SU-DHL-6 (cell line): ENCODE results near the gene FABP3.
A peak's percentile ranks its signal among the peaks of the same experiment; 100 is the strongest.

Experiments
- H2AFZ ChIP-seq: fragments of 200-600 bp; sonication (generic); 2 replicates; pipeline ENCODE4 v1.6.1; 2014; ENCODE audit warnings: low read depth, mild to moderate bottlenecking, moderate library complexity, mixed read lengths, antibody characterized with exemption, low read length; ENCODE audit not compliant: severe bottlenecking
- H3F3A ChIP-seq: fragments of 200-600 bp; shearing (Covaris generic); 2 replicates; pipeline ENCODE4 v1.6.0; 2016; ENCODE audit warnings: antibody characterized with exemption, mild to moderate bottlenecking; ENCODE audit not compliant: insufficient read depth
- H3K27ac ChIP-seq: fragments of 200-600 bp; sonication (generic); 2 replicates; pipeline ENCODE4 v1.5.1; 2016; ENCODE audit warnings: low read depth, mild to moderate bottlenecking, low read length, moderate library complexity, mixed read lengths
- H3K27me3 ChIP-seq: fragments of 200-600 bp; sonication (generic), shearing (Covaris generic); 2 replicates; pipeline ENCODE4 v1.6.0; 2014; ENCODE audit warnings: mild to moderate bottlenecking, low read length
- H3K36me3 ChIP-seq: fragments of 200-600 bp; sonication (generic); 2 replicates; pipeline ENCODE4 v1.6.1; 2014; ENCODE audit warnings: mild to moderate bottlenecking, low read length, mixed read lengths
- H3K4me2 ChIP-seq: fragments of 300-600, 200-600 bp; shearing (Covaris generic), sonication (generic); 2 replicates; pipeline ENCODE4 v1.6.0; 2014; ENCODE audit warnings: low read length, low read depth, mild to moderate bottlenecking; ENCODE audit not compliant: poor library complexity, severe bottlenecking
- H3K4me3 ChIP-seq: fragments of 200-600 bp; sonication (generic); 2 replicates; pipeline ENCODE4 v1.5.1; 2014; ENCODE audit warnings: antibody characterized with exemption, low read length, mild to moderate bottlenecking, mixed read lengths; ENCODE audit not compliant: insufficient read depth, poor library complexity, severe bottlenecking
- H3K79me2 ChIP-seq: fragments of 200-600 bp; sonication (generic); 2 replicates; pipeline ENCODE4 v1.6.1; 2014; ENCODE audit warnings: mild to moderate bottlenecking, low read length, moderate library complexity; ENCODE audit not compliant: insufficient read depth
- H3K9ac ChIP-seq: fragments of 200-600 bp; sonication (generic); 2 replicates; pipeline ENCODE4 v1.7.0; 2014; ENCODE audit warnings: mild to moderate bottlenecking, low read length
- H3K9me2 ChIP-seq: fragments of 200-600 bp; sonication (generic); replicated peaks from 2 replicates; pipeline ENCODE4 v1.6.1; 2014; ENCODE audit warnings: low read length; ENCODE audit not compliant: insufficient read depth
- H3K9me3 ChIP-seq: fragments of 200-600 bp; sonication (generic); 2 replicates; pipeline ENCODE4 v1.6.1; 2014; ENCODE audit warnings: low read length, mixed read lengths; ENCODE audit not compliant: insufficient read depth
- H4K20me1 ChIP-seq: fragments of 200-600 bp; sonication (generic); 2 replicates; pipeline ENCODE4 v1.6.1; 2014; ENCODE audit warnings: low read depth, mild to moderate bottlenecking, antibody characterized with exemption, low read length, moderate library complexity, mixed read lengths
- CTCF ChIP-seq: fragments of 200-600 bp; sonication (generic); IDR thresholded peaks from one replicate; pipeline ENCODE4 v1.5.1; 2017; ENCODE audit warnings: antibody characterized with exemption, mild to moderate bottlenecking, low read length, moderate library complexity; ENCODE audit not compliant: insufficient read depth, poor library complexity, severe bottlenecking
- EZH2phosphoT487 ChIP-seq: fragments of 200-600 bp; sonication (generic), shearing (Covaris generic); conservative IDR thresholded peaks from 2 replicates; pipeline ENCODE4 v1.6.1; 2018; ENCODE audit warnings: mild to moderate bottlenecking, antibody characterized with exemption, low read length, moderate library complexity, mixed read lengths

FABP3 gene

GRCh38 chr1:31415658-31416057, 42.8 kb upstream of the FABP3 start:
- Histone ChIP-seq H3K9me3 (no peaks in the 10 kb centered on the region), H4K20me1 (no peaks in the 10 kb centered on the region), H3K27me3 (no peaks in the 10 kb centered on the region), H3K4me2 (no peak overlapping the region), H3K79me2 (no peaks in the 10 kb centered on the region), H3K9me2 (no peaks in the 10 kb centered on the region), H3K36me3 (no peaks in the 10 kb centered on the region), H3K27ac (no peak overlapping the region), H2AFZ (no peak overlapping the region), H3K9ac (no peak overlapping the region), H3K4me3 (no peak overlapping the region), H3F3A (no peaks in the 10 kb centered on the region)
- TF ChIP-seq CTCF = no peak
- TF ChIP-seq EZH2phosphoT487 = no peak

GRCh38 chr1:31414980-31415370, 42.1 kb upstream of the FABP3 start:
- Histone ChIP-seq H3K9me2 (no peaks in the 10 kb centered on the region), H3K36me3 (no peaks in the 10 kb centered on the region), H3K9ac (no peak overlapping the region), H3K9me3 (no peaks in the 10 kb centered on the region), H3F3A (no peaks in the 10 kb centered on the region), H3K4me3 (no peak overlapping the region), H3K4me2 (no peak overlapping the region), H3K27ac (no peak overlapping the region), H3K79me2 (no peaks in the 10 kb centered on the region), H3K27me3 (no peaks in the 10 kb centered on the region), H2AFZ (no peak overlapping the region), H4K20me1 (no peaks in the 10 kb centered on the region)
- TF ChIP-seq EZH2phosphoT487 (no peak), CTCF (no peak)

- Histone ChIP-seq H3K27ac (no peak overlapping the region), H3K9me2 (no peaks in the 10 kb centered on the region), H4K20me1 (no peaks in the 10 kb centered on the region), H3K79me2 (no peaks in the 10 kb centered on the region), H3F3A (no peaks in the 10 kb centered on the region), H3K4me3 (peak overlapping the region; percentile 72), H3K4me2 (peak overlapping the region; percentile 97), H3K9me3 (no peaks in the 10 kb centered on the region), H3K36me3 (no peaks in the 10 kb centered on the region), H3K9ac (peak overlapping the region; percentile 70), H3K27me3 (no peaks in the 10 kb centered on the region), H2AFZ (peak overlapping the region; percentile 96)
- TF ChIP-seq CTCF = no peak
- no peak for TF ChIP-seq EZH2phosphoT487
Measured at GRCh38 chr1:31413405-31414001, 40.6 kb upstream of the FABP3 start.
